Caco-2 (cell line): ENCODE measurements around the gene FHIT. TPM values are rescaled to one million over a fixed set of nuclear protein-coding genes. Genes with fewer than 3 reads are reported as not detected.
"Not testable (repeated sequence)": the region's sequence is repeated elsewhere in the genome, so short reads cannot be mapped to it uniquely, and the experiment has no call there.

Experiments
- BruUV-seq: library from RNA; stranded (reverse); fragments of 400-500 nt; replicated peaks from 2 replicates; lab custom pipeline; 2021; lab: Mats Ljungman, UMichigan
- CTCF ChIA-PET: fragments of 300-600 bp; sonication (Branson Sonifier 250); formaldehyde crosslinking; loops from one replicate; lab custom pipeline; 2022; ENCODE audit warnings: antibody characterized with exemption; lab: Charles Lee
- POLR2A ChIA-PET: fragments of 300-600 bp; sonication (Branson Sonifier 250); formaldehyde crosslinking; loops from one replicate; lab custom pipeline; 2022; ENCODE audit warnings: antibody characterized with exemption; lab: Charles Lee
- DNase-seq, 2 experiments: peaks; one replicate each; pipeline versions ENCODE4 v3.0.0 to v3.0.0-alpha.2; 2020 to 2022
- H3K27me3 ChIP-seq: replicated peaks from 2 replicates; pipeline ENCODE4 v1.6.0; 2011; ENCODE audit warnings: low read length; ENCODE audit not compliant: control insufficient read depth, insufficient read depth
- H3K36me3 ChIP-seq: 2 replicates; pipeline ENCODE4 v1.5.1; 2011; ENCODE audit warnings: low read length; ENCODE audit not compliant: control insufficient read depth, insufficient read depth
- H3K4me1 ChIP-seq: fragments of 250-450 bp; sonication (Bioruptor Pico); 2 replicates; pipeline ENCODE4 v1.5.1; 2020; ENCODE audit warnings: mild to moderate bottlenecking
- H3K4me3 ChIP-seq: 2 replicates; pipeline ENCODE4 v1.5.1; 2011; ENCODE audit warnings: low read depth, mild to moderate bottlenecking, control low read depth, low read length
- H3K9me3 ChIP-seq: fragments of 250-450 bp; sonication (Bioruptor Pico); 2 replicates; pipeline ENCODE4 v1.5.1; 2020; ENCODE audit warnings: mild to moderate bottlenecking, moderate library complexity
- H3K27ac Mint-ChIP-seq: one replicate; pipeline ENCODE4 v1.8.0; 2022; ENCODE audit warnings: mixed read lengths; ENCODE audit not compliant: unreplicated experiment
- H3K27me3 Mint-ChIP-seq: one replicate; pipeline ENCODE4 v1.8.0; 2022; ENCODE audit warnings: mixed read lengths; ENCODE audit not compliant: insufficient read depth, unreplicated experiment
- H3K36me3 Mint-ChIP-seq: one replicate; pipeline ENCODE4 v1.8.0; 2022; ENCODE audit warnings: mild to moderate bottlenecking, mixed read lengths; ENCODE audit not compliant: insufficient read depth, unreplicated experiment
- H3K4me1 Mint-ChIP-seq: one replicate; pipeline ENCODE4 v1.8.0; 2022; ENCODE audit warnings: low read depth, mixed read lengths; ENCODE audit not compliant: unreplicated experiment
- H3K4me3 Mint-ChIP-seq: one replicate; pipeline ENCODE4 v1.8.0; 2022; ENCODE audit warnings: mild to moderate bottlenecking, moderate library complexity, mixed read lengths; ENCODE audit not compliant: unreplicated experiment
- H3K9me3 Mint-ChIP-seq: one replicate; pipeline ENCODE4 v1.8.0; 2022; ENCODE audit warnings: mixed read lengths; ENCODE audit not compliant: unreplicated experiment
- CTCF ChIP-seq, 2 experiments: fragments of 200-600 bp in 1 of 2; IDR thresholded peaks; 1 replicate in 1 of 2; 2 replicates in 1 of 2; pipeline versions ENCODE4 v1.5.1 to v1.8.0; 2011 to 2022; ENCODE audit warnings: antibody characterized with exemption in 1 of 2, control low read depth in 1 of 2, inconsistent platforms in 1 of 2, low read depth in 1 of 2, low read length in 1 of 2, mild to moderate bottlenecking in 1 of 2, moderate library complexity in 1 of 2; ENCODE audit not compliant: insufficient read depth in 1 of 2, severe bottlenecking in 1 of 2, unreplicated experiment in 1 of 2
- intact Hi-C: fragments of 100-400 bp; cut with micrococcal nuclease; formaldehyde crosslinking; loops from one replicate; pipeline ENCODE4 v1.10.0; 2022; ENCODE audit not compliant: unreplicated experiment
- total RNA-seq: library from RNA; stranded (reverse); gene quantifications from 2 replicates; pipeline ENCODE4 v1.2.3, GENCODE V29; 2022

FHIT gene
- total RNA-seq, 1 experiment from 2014 or later: 8.3 TPM

GRCh38 chr3:61068084-61068483 lies 183.2 kb downstream of the FHIT start:
- Mint-ChIP-seq H3K9me3 (no peaks in the 10 kb centered on the region), H3K27me3 (no peaks in the 10 kb centered on the region), H3K4me1 (no peaks in the 10 kb centered on the region), H3K36me3 (no peaks in the 10 kb centered on the region), H3K27ac (no peak overlapping the region), H3K4me3 (no peak overlapping the region)
- no peaks in the 10 kb centered on the region for H3K9me3 ChIP-seq
- H3K4me3 ChIP-seq: no peak overlapping the region
- no peak for DNase-seq
- ChIA-PET POLR2A (no interaction called here), CTCF (no interaction called here)
- no peaks in the 10 kb centered on the region for H3K27me3 ChIP-seq
- H3K4me1 ChIP-seq: no peaks in the 10 kb centered on the region
- no TSS peak for BruUV-seq
- H3K36me3 ChIP-seq: no peaks in the 10 kb centered on the region
- TF ChIP-seq CTCF (IDR thresholded peaks at IDR 0.05; ENCODE audit: insufficient read depth in 1 of 2, low read depth in 1 of 2, low read length in 1 of 2, severe bottlenecking in 1 of 2, unreplicated experiment in 1 of 2): no peak
- intact Hi-C loops: no loop called here

- ChIA-PET POLR2A (no interaction called here), CTCF (no interaction called here)
- no peaks in the 10 kb centered on the region for H3K4me1 Mint-ChIP-seq
- no peaks in the 10 kb centered on the region for H3K9me3 Mint-ChIP-seq
- no peaks in the 10 kb centered on the region for H3K27me3 Mint-ChIP-seq
- no peak overlapping the region for H3K4me3 Mint-ChIP-seq
- DNase-seq: no peak
- Histone ChIP-seq H3K9me3 (no peaks in the 10 kb centered on the region), H3K36me3 (no peaks in the 10 kb centered on the region), H3K4me1 (no peaks in the 10 kb centered on the region), H3K27me3 (no peaks in the 10 kb centered on the region), H3K4me3 (no peak overlapping the region)
- no peak overlapping the region for H3K27ac Mint-ChIP-seq
- no peak for TF ChIP-seq CTCF (IDR thresholded peaks at IDR 0.05; ENCODE audit: insufficient read depth in 1 of 2, low read depth in 1 of 2, low read length in 1 of 2, severe bottlenecking in 1 of 2, unreplicated experiment in 1 of 2)
- intact Hi-C loops: no loop called here
- BruUV-seq: no TSS peak
- no peaks in the 10 kb centered on the region for H3K36me3 Mint-ChIP-seq
Observed at GRCh38 chr3:61066800-61067199, 184.5 kb downstream of the FHIT start.

- H3K27me3 Mint-ChIP-seq: not testable (repeated sequence)
Observed at GRCh38 chr3:61066222-61066621, 185.0 kb downstream of the FHIT start.

More at GRCh38 chr3:61066222-61066621, 185.0 kb downstream of the FHIT start:
- H3K36me3 Mint-ChIP-seq, intact Hi-C loops, BruUV-seq, H3K4me3 ChIP-seq, H3K4me3 Mint-ChIP-seq, H3K9me3 ChIP-seq, H3K36me3 ChIP-seq, H3K27ac Mint-ChIP-seq, H3K9me3 Mint-ChIP-seq, DNase-seq, CTCF ChIA-PET, H3K27me3 ChIP-seq, H3K4me1 ChIP-seq, H3K4me1 Mint-ChIP-seq, POLR2A ChIA-PET: not testable (repeated sequence)
